HCT116 (cell line): ENCODE measurements around the gene ABLIM1. TPM values are rescaled to one million over a fixed set of nuclear protein-coding genes. Genes with fewer than 3 reads are reported as not detected.

Experiments
- ATAC-seq: fragments of 200-7000 bp; cut with Tn5 transposase; 2 replicates; pipeline ENCODE4 v1.9.1; 2020; ENCODE audit warnings: mild to moderate bottlenecking, moderate library complexity
- BruUV-seq: library from RNA; stranded (reverse); fragments of 400-500 nt; replicated peaks from 2 replicates; lab custom pipeline; 2021; lab: Mats Ljungman, UMichigan
- CTCF ChIA-PET: fragments of 300-600 bp; sonication (Branson Sonifier 250); formaldehyde crosslinking; loops from one replicate; lab custom pipeline; 2021; ENCODE audit warnings: antibody characterized with exemption; lab: Charles Lee
- POLR2A ChIA-PET: fragments of 300-600, 350-600 bp; sonication (Branson Sonifier 250); formaldehyde crosslinking; loops from one replicate; lab custom pipeline; 2021; ENCODE audit warnings: antibody characterized with exemption; lab: Charles Lee
- RAD21 ChIA-PET, 2 experiments: fragments of 300-600 bp; sonication (Branson Sonifier 250); formaldehyde crosslinking; loops; one replicate each; lab custom pipeline; 2023; ENCODE audit warnings: low total read pairs in 2 of 2; ENCODE audit not compliant: uncharacterized antibody in 2 of 2, unreplicated experiment in 2 of 2, low non-redundant PET in 1 of 2; lab: Charles Lee
- DNase-seq: peaks from one replicate; pipeline ENCODE4 v3.0.0-alpha.2; 2010; ENCODE audit warnings: low read depth, low spot score
- H2AFZ ChIP-seq: fragments of 200-600 bp; shearing (Covaris generic), sonication (generic); 2 replicates; pipeline ENCODE4 v1.6.1; 2017; ENCODE audit warnings: low read depth, mixed run types, mixed read lengths, antibody characterized with exemption, low read length; ENCODE audit not compliant: poor library complexity, severe bottlenecking
- H3K27ac ChIP-seq: 2 replicates; pipeline ENCODE4 v1.5.1; 2012; ENCODE audit warnings: low read depth, low read length
- H3K27me3 ChIP-seq: fragments of 200-600 bp; sonication (generic); 2 replicates; pipeline ENCODE4 v1.6.1; 2016; ENCODE audit warnings: mixed run types, low read length, mixed read lengths; ENCODE audit not compliant: insufficient read depth
- H3K36me3 ChIP-seq, 2 experiments: fragments of 200-500 bp in 1 of 2; fragments of 200-600 bp in 1 of 2; sonication (Bioruptor generic) in 1 of 2; sonication (generic) in 1 of 2; 2 replicates each; pipeline versions ENCODE4 v1.5.1 to v1.6.1; 2014 to 2016; ENCODE audit warnings: low read length in 2 of 2, inconsistent platforms in 1 of 2, mixed read lengths in 1 of 2, mixed run types in 1 of 2; ENCODE audit not compliant: insufficient read depth in 2 of 2, control insufficient read depth in 1 of 2
- H3K4me1 ChIP-seq, 2 experiments: fragments of 200-600 bp in 1 of 2; sonication (generic) in 1 of 2; 2 replicates each; pipeline versions ENCODE4 v1.5.1 to v1.6.1; 2012 to 2017; ENCODE audit warnings: low read length in 2 of 2, inconsistent platforms in 1 of 2, mild to moderate bottlenecking in 1 of 2, mixed read lengths in 1 of 2, mixed run types in 1 of 2, moderate library complexity in 1 of 2; ENCODE audit not compliant: insufficient read depth in 2 of 2, control insufficient read depth in 1 of 2
- H3K4me2 ChIP-seq: fragments of 200-600 bp; sonication (generic); 2 replicates; pipeline ENCODE4 v1.6.1; 2017; ENCODE audit warnings: mixed run types, low read length, mixed read lengths
- H3K4me3 ChIP-seq, 2 experiments: fragments of 200-600 bp in 1 of 2; sonication (generic) in 1 of 2; replicated peaks in 1 of 2; 2 replicates each; pipeline ENCODE4 v1.5.1; 2011 to 2016; ENCODE audit warnings: low read length in 2 of 2, control low read depth in 1 of 2, low read depth in 1 of 2, mild to moderate bottlenecking in 1 of 2, mixed read lengths in 1 of 2, mixed run types in 1 of 2
- H3K79me2 ChIP-seq: fragments of 200-600 bp; sonication (generic); 2 replicates; pipeline ENCODE4 v1.6.1; 2017; ENCODE audit warnings: mild to moderate bottlenecking, mixed run types, low read length, moderate library complexity, mixed read lengths; ENCODE audit not compliant: insufficient read depth
- H3K9ac ChIP-seq: fragments of 200-600 bp; sonication (generic); 2 replicates; pipeline ENCODE4 v1.6.1; 2016; ENCODE audit warnings: low read length, mixed read lengths
- H3K9me2 ChIP-seq: fragments of 200-600 bp; sonication (generic), shearing (Covaris generic); 2 replicates; pipeline ENCODE4 v1.6.1; 2017; ENCODE audit warnings: mixed run types, mild to moderate bottlenecking, moderate library complexity; ENCODE audit not compliant: insufficient read depth
- H3K9me3 ChIP-seq, 2 experiments: fragments of 200-500 bp in 1 of 2; fragments of 200-600 bp in 1 of 2; sonication (Bioruptor generic) in 1 of 2; sonication (generic) in 1 of 2; 2 replicates each; pipeline ENCODE4 v1.6.1; 2014 to 2017; ENCODE audit warnings: low read length in 2 of 2, mixed read lengths in 2 of 2, inconsistent platforms in 1 of 2, low read depth in 1 of 2, mild to moderate bottlenecking in 1 of 2, mixed run types in 1 of 2, moderate library complexity in 1 of 2; ENCODE audit not compliant: control insufficient read depth in 1 of 2, insufficient read depth in 1 of 2
- H4K20me1 ChIP-seq: fragments of 200-600 bp; sonication (generic), shearing (Covaris generic); 2 replicates; pipeline ENCODE4 v1.6.1; 2017; ENCODE audit warnings: mixed run types, mild to moderate bottlenecking, moderate library complexity; ENCODE audit not compliant: insufficient read depth
- EGR1 ChIP-seq: IDR thresholded peaks from 2 replicates; pipeline ENCODE4 v1.6.1; 2012; ENCODE audit warnings: low read depth
- EZH2phosphoT487 ChIP-seq: fragments of 200-600 bp; IDR thresholded peaks from 2 replicates; pipeline ENCODE4 v1.6.1; 2018; ENCODE audit warnings: antibody characterized with exemption, borderline replicate concordance
- FOSL1 ChIP-seq: IDR thresholded peaks from 2 replicates; pipeline ENCODE4 v1.6.1; 2012; ENCODE audit warnings: low read depth
- POLR2AphosphoS5 ChIP-seq: IDR thresholded peaks from 2 replicates; pipeline ENCODE4 v1.6.1; 2011; ENCODE audit warnings: mild to moderate bottlenecking, low read depth, low read length, moderate library complexity
- SP1 ChIP-seq: IDR thresholded peaks from 2 replicates; pipeline ENCODE4 v1.6.1; 2012; ENCODE audit warnings: low read depth
- intact Hi-C: fragments of 100-400 bp; cut with micrococcal nuclease; formaldehyde crosslinking; loops from 2 replicates; pipeline ENCODE4 v1.10.0; 2022
- total RNA-seq: library from RNA; stranded (reverse); gene quantifications from one replicate; pipeline ENCODE4 v1.2.1, GENCODE V29; 2021; ENCODE audit not compliant: unreplicated experiment
- TF ChIP-seq, protein P1 (sequence below): IDR thresholded peaks from 2 replicates; pipeline ENCODE4 v1.6.1; 2012; ENCODE audit warnings: low read depth

ABLIM1 gene
- total RNA-seq, 1 experiment from 2014 or later: 96.2 TPM

GRCh38 chr10:114553436-114553835, 104.6 kb downstream of the ABLIM1 start:
- Histone ChIP-seq H3K79me2 (no peaks in the 10 kb centered on the region), H4K20me1 (no peaks in the 10 kb centered on the region), H3K9me2 (no peaks in the 10 kb centered on the region; the same call in 1 of the 2 replicates), H3K9ac (no peak overlapping the region), H3K4me3 (no peak overlapping the region), H3K36me3 (no peaks in the 10 kb centered on the region), H3K27ac (no peak overlapping the region), H3K4me1 (no peaks in the 10 kb centered on the region), H3K9me3 (peaks cover 9 to 13% of the 10 kb centered on the region in 2 experiments; a peak in 2 of 4 replicates), H2AFZ (no peak overlapping the region), H3K4me2 (no peak overlapping the region), H3K27me3 (no peaks in the 10 kb centered on the region)
- DNase-seq: no peak
- intact Hi-C loops: loop anchor here (10.0 kb wide), 1 partner anchor 861 kb away; no protein-coding TSS in a partner anchor
- ATAC-seq: no peak
- RAD21 ChIA-PET: interaction anchor here (0.5 to 1.8 kb wide), 3 partner anchors 80 to 233 kb away, joined by 3 to 8 read pairs (median 5); no protein-coding TSS in a partner anchor
- no TSS peak for BruUV-seq
- POLR2A ChIA-PET: no interaction called here
- CTCF ChIA-PET: interaction anchor here (1.2 to 6.1 kb wide), 6 partner anchors 9 to 232 kb away, joined by 3 to 44 read pairs (median 12); no protein-coding TSS in a partner anchor
- TF ChIP-seq SP1 (no peak), EZH2phosphoT487 (no peak), FOSL1 (no peak), EGR1 (no peak), POLR2AphosphoS5 (no peak)
- TF ChIP-seq, protein P1, sequence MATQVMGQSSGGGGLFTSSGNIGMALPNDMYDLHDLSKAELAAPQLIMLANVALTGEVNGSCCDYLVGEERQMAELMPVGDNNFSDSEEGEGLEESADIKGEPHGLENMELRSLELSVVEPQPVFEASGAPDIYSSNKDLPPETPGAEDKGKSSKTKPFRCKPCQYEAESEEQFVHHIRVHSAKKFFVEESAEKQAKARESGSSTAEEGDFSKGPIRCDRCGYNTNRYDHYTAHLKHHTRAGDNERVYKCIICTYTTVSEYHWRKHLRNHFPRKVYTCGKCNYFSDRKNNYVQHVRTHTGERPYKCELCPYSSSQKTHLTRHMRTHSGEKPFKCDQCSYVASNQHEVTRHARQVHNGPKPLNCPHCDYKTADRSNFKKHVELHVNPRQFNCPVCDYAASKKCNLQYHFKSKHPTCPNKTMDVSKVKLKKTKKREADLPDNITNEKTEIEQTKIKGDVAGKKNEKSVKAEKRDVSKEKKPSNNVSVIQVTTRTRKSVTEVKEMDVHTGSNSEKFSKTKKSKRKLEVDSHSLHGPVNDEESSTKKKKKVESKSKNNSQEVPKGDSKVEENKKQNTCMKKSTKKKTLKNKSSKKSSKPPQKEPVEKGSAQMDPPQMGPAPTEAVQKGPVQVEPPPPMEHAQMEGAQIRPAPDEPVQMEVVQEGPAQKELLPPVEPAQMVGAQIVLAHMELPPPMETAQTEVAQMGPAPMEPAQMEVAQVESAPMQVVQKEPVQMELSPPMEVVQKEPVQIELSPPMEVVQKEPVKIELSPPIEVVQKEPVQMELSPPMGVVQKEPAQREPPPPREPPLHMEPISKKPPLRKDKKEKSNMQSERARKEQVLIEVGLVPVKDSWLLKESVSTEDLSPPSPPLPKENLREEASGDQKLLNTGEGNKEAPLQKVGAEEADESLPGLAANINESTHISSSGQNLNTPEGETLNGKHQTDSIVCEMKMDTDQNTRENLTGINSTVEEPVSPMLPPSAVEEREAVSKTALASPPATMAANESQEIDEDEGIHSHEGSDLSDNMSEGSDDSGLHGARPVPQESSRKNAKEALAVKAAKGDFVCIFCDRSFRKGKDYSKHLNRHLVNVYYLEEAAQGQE: no peak
